GM12875 (cell line): ENCODE results near the gene IGF2BP1.

Source experiments
- H3K4me3 ChIP-seq: one replicate; pipeline ENCODE4 v1.5.1; 2011; ENCODE audit warnings: low read depth, low read length, control low read depth
- CTCF ChIP-seq: IDR thresholded peaks from 2 replicates; pipeline ENCODE4 v1.5.1; 2011; ENCODE audit warnings: low read depth, mild to moderate bottlenecking, control low read depth, inconsistent platforms, low read length, moderate library complexity, borderline replicate concordance; ENCODE audit not compliant: insufficient read depth

The IGF2BP1 gene

GRCh38 chr17:48970224-48970623, 27.0 kb upstream of the IGF2BP1 start:
- no peak overlapping the region for H3K4me3 ChIP-seq
- TF ChIP-seq CTCF = no peak

- TF ChIP-seq CTCF = no peak
- H3K4me3 ChIP-seq = no peak overlapping the region
Measured at GRCh38 chr17:48970865-48971687, 26.1 kb upstream of the IGF2BP1 start.

- no peak overlapping the region for H3K4me3 ChIP-seq
- no peak for TF ChIP-seq CTCF
Measured at GRCh38 chr17:48972749-48973097, 24.5 kb upstream of the IGF2BP1 start.

GRCh38 chr17:48973806-48974205, 23.4 kb upstream of the IGF2BP1 start:
- H3K4me3 ChIP-seq = no peak overlapping the region
- no peak for TF ChIP-seq CTCF

GRCh38 chr17:48981927-48982539, 15.2 kb upstream of the IGF2BP1 start:
- no peak for TF ChIP-seq CTCF
- H3K4me3 ChIP-seq = no peak overlapping the region

GRCh38 chr17:48985436-48986245, 11.5 kb upstream of the IGF2BP1 start:
- no peak for TF ChIP-seq CTCF
- no peak overlapping the region for H3K4me3 ChIP-seq
